ENCODE measurements around the gene LBP.

DNA sequence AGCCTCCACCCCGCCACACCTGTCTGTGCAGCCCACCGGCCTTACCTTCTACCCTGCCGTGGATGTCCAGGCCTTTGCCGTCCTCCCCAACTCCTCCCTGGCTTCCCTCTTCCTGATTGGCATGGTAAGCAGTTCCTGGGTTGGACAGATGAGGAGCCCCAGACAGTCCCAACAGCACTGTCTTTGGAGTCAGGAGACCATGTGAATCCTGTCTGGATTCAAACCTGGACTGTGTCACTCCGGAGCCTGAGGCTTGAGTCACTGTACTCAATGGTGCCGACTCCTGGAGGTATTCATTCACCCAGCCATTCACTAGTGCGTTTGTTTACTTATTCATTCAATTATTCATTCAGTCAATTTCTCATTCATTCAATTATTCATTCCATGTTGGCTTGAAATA lies 20.0 kb upstream of the LBP start:
- TF ChIP-seq, protein P1, sequence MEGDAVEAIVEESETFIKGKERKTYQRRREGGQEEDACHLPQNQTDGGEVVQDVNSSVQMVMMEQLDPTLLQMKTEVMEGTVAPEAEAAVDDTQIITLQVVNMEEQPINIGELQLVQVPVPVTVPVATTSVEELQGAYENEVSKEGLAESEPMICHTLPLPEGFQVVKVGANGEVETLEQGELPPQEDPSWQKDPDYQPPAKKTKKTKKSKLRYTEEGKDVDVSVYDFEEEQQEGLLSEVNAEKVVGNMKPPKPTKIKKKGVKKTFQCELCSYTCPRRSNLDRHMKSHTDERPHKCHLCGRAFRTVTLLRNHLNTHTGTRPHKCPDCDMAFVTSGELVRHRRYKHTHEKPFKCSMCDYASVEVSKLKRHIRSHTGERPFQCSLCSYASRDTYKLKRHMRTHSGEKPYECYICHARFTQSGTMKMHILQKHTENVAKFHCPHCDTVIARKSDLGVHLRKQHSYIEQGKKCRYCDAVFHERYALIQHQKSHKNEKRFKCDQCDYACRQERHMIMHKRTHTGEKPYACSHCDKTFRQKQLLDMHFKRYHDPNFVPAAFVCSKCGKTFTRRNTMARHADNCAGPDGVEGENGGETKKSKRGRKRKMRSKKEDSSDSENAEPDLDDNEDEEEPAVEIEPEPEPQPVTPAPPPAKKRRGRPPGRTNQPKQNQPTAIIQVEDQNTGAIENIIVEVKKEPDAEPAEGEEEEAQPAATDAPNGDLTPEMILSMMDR (IDR thresholded peaks at IDR 0.05) = no peak
- TF ChIP-seq POLR2A (IDR thresholded peaks at IDR 0.05) = no peak
